ENCODE data around the gene NPTN. TPM values are rescaled to one million over a fixed set of nuclear protein-coding genes. Genes with fewer than 3 reads are reported as not detected.

The NPTN gene
- total RNA-seq, 2 experiments from 2014 or later = 41.5 to 43.2 TPM

DNA sequence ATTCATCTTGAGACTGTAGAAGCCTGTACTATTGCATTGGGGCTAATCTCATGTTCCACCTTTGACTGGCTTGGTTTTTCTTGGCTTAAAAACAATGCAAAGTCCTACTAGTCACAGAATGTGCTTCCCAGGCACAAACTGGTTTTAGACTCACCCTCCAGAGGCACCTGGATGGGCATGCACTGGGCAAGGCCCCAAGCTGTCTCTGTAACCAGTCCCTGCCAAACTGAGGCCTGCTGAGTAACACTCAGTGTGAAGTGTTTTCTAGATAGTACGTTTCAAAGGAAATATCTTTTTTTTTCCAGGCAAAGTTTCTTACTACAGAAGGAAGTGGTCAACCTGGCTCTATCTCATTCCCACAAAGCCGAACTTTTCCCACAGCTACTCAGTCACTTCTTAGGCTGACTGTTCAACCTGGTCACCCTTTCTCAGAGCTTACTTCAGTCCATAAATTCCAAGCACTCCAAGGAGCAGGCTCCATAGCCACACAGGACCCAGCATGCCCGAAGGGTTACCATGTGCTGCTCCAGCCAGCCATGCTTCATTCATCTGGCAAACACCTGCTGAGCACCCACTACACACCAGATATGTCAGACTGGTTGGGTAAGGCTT is 57.4 kb downstream of the NPTN start:
- CTCF ChIA-PET (ENCODE audit: unreplicated experiment) = no interaction called here
- H3K9me2 ChIP-seq (ENCODE audit: insufficient read depth, low read length) = no peaks in the 10 kb centered on the region
- H3K4me3 ChIP-seq (ENCODE audit: low read depth, low read length, poor library complexity, severe bottlenecking) = no peak overlapping the region
- no peak overlapping the region for H3K4me2 ChIP-seq (ENCODE audit: low read length)
- H3K9me3 ChIP-seq (ENCODE audit: low read length) = no peaks in the 10 kb centered on the region
- BruUV-seq (replicated peaks) = no TSS peak
- H4K20me1 ChIP-seq (ENCODE audit: insufficient read depth, low read length) = no peaks in the 10 kb centered on the region
- H3K27ac ChIP-seq (ENCODE audit: low read depth, low read length, poor library complexity, severe bottlenecking) = no peak overlapping the region
- H2AFZ ChIP-seq (ENCODE audit: low read length) = no peak overlapping the region
- POLR2A ChIA-PET = no interaction called here
- no peak for DNase-seq (ENCODE audit: low spot score)
- H3K4me1 ChIP-seq (ENCODE audit: insufficient read depth, low read length, poor library complexity, severe bottlenecking) = no peaks in the 10 kb centered on the region
- H3K79me2 ChIP-seq (ENCODE audit: insufficient read depth, low read depth, low read length) = no peaks in the 10 kb centered on the region
- intact Hi-C loops (cut with micrococcal nuclease; ENCODE audit: unreplicated experiment) = no loop called here
- peaks cover 64% of the 10 kb centered on the region; the same call in 1 of the 2 replicates for H3K36me3 ChIP-seq (ENCODE audit: insufficient read depth, low read length)
- TF ChIP-seq, protein P1, sequence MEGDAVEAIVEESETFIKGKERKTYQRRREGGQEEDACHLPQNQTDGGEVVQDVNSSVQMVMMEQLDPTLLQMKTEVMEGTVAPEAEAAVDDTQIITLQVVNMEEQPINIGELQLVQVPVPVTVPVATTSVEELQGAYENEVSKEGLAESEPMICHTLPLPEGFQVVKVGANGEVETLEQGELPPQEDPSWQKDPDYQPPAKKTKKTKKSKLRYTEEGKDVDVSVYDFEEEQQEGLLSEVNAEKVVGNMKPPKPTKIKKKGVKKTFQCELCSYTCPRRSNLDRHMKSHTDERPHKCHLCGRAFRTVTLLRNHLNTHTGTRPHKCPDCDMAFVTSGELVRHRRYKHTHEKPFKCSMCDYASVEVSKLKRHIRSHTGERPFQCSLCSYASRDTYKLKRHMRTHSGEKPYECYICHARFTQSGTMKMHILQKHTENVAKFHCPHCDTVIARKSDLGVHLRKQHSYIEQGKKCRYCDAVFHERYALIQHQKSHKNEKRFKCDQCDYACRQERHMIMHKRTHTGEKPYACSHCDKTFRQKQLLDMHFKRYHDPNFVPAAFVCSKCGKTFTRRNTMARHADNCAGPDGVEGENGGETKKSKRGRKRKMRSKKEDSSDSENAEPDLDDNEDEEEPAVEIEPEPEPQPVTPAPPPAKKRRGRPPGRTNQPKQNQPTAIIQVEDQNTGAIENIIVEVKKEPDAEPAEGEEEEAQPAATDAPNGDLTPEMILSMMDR (conservative IDR thresholded peaks at IDR 0.05; ENCODE audit: low read length) = no peak
- no peak for TF ChIP-seq EZH2phosphoT487 (IDR thresholded peaks at IDR 0.05; ENCODE audit: borderline replicate concordance, low read depth, low read length)

DNA sequence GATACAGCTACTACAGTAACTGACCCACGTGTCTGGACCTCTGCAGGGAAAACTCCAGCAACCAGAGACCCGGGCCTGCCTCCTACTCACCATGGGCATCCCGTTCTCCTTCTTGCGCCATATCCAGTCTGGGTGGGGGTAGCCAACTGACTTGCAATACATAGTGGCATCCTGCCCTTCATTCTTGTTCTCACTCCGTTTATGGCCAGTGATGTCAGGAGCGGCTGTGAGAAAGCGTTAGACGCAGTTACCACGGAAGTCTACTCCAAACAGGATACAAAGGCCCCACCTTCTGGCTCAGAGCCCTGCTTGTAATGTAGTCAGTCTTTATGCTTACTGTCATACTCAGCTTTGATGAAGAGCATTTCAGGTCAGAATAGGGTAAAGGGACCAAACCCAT is 59.6 kb downstream of the NPTN start:
- Histone ChIP-seq H3K4me1 (ENCODE audit: insufficient read depth, low read length, poor library complexity, severe bottlenecking) (no peaks in the 10 kb centered on the region), H3K4me2 (ENCODE audit: low read length) (no peak overlapping the region), H3K9me2 (ENCODE audit: insufficient read depth, low read length) (no peaks in the 10 kb centered on the region), H3K79me2 (ENCODE audit: insufficient read depth, low read depth, low read length) (no peaks in the 10 kb centered on the region), H3K9me3 (ENCODE audit: low read length) (no peaks in the 10 kb centered on the region), H3K27ac (ENCODE audit: low read depth, low read length, poor library complexity, severe bottlenecking) (no peak overlapping the region), H2AFZ (ENCODE audit: low read length) (no peak overlapping the region), H4K20me1 (ENCODE audit: insufficient read depth, low read length) (no peaks in the 10 kb centered on the region), H3K36me3 (ENCODE audit: insufficient read depth, low read length) (peaks cover 75% of the 10 kb centered on the region), H3K4me3 (ENCODE audit: low read depth, low read length, poor library complexity, severe bottlenecking) (no peak overlapping the region)
- intact Hi-C loops (cut with micrococcal nuclease; ENCODE audit: unreplicated experiment) = no loop called here
- CTCF ChIA-PET (ENCODE audit: unreplicated experiment) = no interaction called here
- TF ChIP-seq, protein P1 (conservative IDR thresholded peaks at IDR 0.05; ENCODE audit: low read length) = no peak
- no peak for TF ChIP-seq EZH2phosphoT487 (IDR thresholded peaks at IDR 0.05; ENCODE audit: borderline replicate concordance, low read depth, low read length)
- DNase-seq (ENCODE audit: low spot score) = no peak
- POLR2A ChIA-PET = no interaction called here
- no TSS peak for BruUV-seq (replicated peaks)

DNA sequence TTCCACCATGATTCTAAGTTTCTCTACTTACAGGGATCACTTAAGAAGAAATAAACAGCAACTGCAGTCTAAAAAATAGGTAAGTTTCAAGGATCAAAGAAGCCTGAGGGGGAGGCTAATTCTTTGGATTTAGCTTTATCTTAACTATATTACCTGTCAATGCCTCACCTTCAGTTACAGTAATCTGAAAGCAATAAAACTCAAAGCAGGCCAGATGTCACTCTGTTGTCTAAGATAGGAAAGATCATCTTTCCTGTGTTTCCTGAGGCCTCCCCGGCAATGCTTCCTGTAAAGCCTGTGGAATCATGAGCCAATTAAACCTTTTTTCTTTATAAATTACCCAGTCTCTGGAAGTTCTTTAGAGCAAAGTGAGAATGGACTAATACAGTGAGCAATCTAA is 60.2 kb downstream of the NPTN start:
- CTCF ChIA-PET (ENCODE audit: unreplicated experiment) = no interaction called here
- Histone ChIP-seq H3K36me3 (ENCODE audit: insufficient read depth, low read length) (peaks cover 76% of the 10 kb centered on the region), H4K20me1 (ENCODE audit: insufficient read depth, low read length) (no peaks in the 10 kb centered on the region), H3K4me1 (ENCODE audit: insufficient read depth, low read length, poor library complexity, severe bottlenecking) (no peaks in the 10 kb centered on the region), H3K9me3 (ENCODE audit: low read length) (no peaks in the 10 kb centered on the region), H3K4me3 (ENCODE audit: low read depth, low read length, poor library complexity, severe bottlenecking) (no peak overlapping the region), H3K79me2 (ENCODE audit: insufficient read depth, low read depth, low read length) (no peaks in the 10 kb centered on the region), H3K9me2 (ENCODE audit: insufficient read depth, low read length) (no peaks in the 10 kb centered on the region), H3K4me2 (ENCODE audit: low read length) (no peak overlapping the region), H3K27ac (ENCODE audit: low read depth, low read length, poor library complexity, severe bottlenecking) (no peak overlapping the region), H2AFZ (ENCODE audit: low read length) (no peak overlapping the region)
- TF ChIP-seq, protein P1 (conservative IDR thresholded peaks at IDR 0.05; ENCODE audit: low read length) = no peak
- no peak for TF ChIP-seq EZH2phosphoT487 (IDR thresholded peaks at IDR 0.05; ENCODE audit: borderline replicate concordance, low read depth, low read length)
- intact Hi-C loops (cut with micrococcal nuclease; ENCODE audit: unreplicated experiment) = no loop called here
- DNase-seq (ENCODE audit: low spot score) = no peak
- BruUV-seq (replicated peaks) = no TSS peak
- POLR2A ChIA-PET = no interaction called here
